Stimulated activated memory B cell treated with anti-CD40 and anti-IgM and Interleukin-4, amounts not matched to agents 10 μg/mL and 1 μg/mL and 100 μg/mL, for 72 hours (primary cell): ENCODE data around the gene TSPAN33.
A peak's percentile ranks its signal among the peaks of the same experiment; 100 is the strongest.

Experiments used
- ATAC-seq: fragments of 150-1000 bp; cut with Tn5 transposase; 2 replicates; pipeline ENCODE4 v1.10.0; 2021
- H3K27ac Mint-ChIP-seq: one replicate; pipeline ENCODE4 v1.8.0; 2022; ENCODE audit warnings: mild to moderate bottlenecking, mixed read lengths
- H3K27me3 Mint-ChIP-seq: one replicate; pipeline ENCODE4 v1.8.0; 2022; ENCODE audit warnings: mixed read lengths
- H3K36me3 Mint-ChIP-seq: one replicate; pipeline ENCODE4 v1.8.0; 2022; ENCODE audit warnings: mixed read lengths
- H3K4me1 Mint-ChIP-seq: one replicate; pipeline ENCODE4 v1.8.0; 2022; ENCODE audit warnings: mixed read lengths
- H3K4me3 Mint-ChIP-seq: one replicate; pipeline ENCODE4 v1.8.0; 2022; ENCODE audit warnings: mild to moderate bottlenecking, moderate library complexity, mixed read lengths
- H3K9me3 Mint-ChIP-seq: one replicate; pipeline ENCODE4 v1.8.0; 2022; ENCODE audit warnings: mixed read lengths

TSPAN33 gene

GRCh38 chr7:129184981-129185670 is 40.6 kb downstream of the TSPAN33 start:
- H3K27ac Mint-ChIP-seq, result no peak overlapping the region
- no peak for ATAC-seq
- H3K9me3 Mint-ChIP-seq, result no peaks in the 10 kb centered on the region
- peaks cover 34% of the 10 kb centered on the region for H3K4me1 Mint-ChIP-seq
- H3K27me3 Mint-ChIP-seq, result peaks cover 22% of the 10 kb centered on the region
- H3K36me3 Mint-ChIP-seq, result peaks cover 9% of the 10 kb centered on the region
- no peak overlapping the region for H3K4me3 Mint-ChIP-seq

- Mint-ChIP-seq H3K4me3 (no peak overlapping the region), H3K27ac (no peak overlapping the region), H3K36me3 (no peaks in the 10 kb centered on the region), H3K9me3 (no peaks in the 10 kb centered on the region), H3K27me3 (peaks cover 32% of the 10 kb centered on the region), H3K4me1 (peaks cover 34% of the 10 kb centered on the region)
- ATAC-seq, result no peak
Measured at GRCh38 chr7:129186749-129187260, 42.3 kb downstream of the TSPAN33 start.

- Mint-ChIP-seq H3K27ac (peak overlapping the region; percentile 84), H3K36me3 (no peaks in the 10 kb centered on the region)
Measured at GRCh38 chr7:129187681-129188371, 43.3 kb downstream of the TSPAN33 start.

DNA sequence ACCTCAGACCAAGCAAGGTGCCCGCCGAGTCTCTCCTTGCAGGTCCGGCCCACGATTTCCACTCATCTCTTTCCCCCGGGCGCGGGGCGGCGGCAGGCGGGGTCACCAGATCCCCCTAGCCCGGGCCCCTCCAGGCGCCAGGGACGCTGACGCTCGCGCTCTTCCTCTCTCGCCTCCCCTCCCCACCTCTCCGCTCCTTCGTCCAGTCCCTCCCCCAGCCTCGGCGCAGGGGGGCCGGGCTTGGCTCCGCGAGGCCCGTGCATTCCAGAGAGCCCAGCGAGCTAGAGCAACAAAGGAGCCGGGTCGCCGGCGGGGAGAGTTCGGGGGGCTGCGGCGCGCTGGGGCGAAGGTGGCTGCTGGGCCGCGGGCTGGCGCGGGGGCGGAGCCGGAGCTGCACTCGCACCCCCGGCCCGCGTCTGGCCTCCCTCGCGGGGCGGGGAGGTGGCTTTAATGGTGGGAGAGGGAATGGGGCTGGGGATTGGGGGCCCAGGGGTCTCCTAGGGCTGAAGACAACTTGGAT is 43.9 kb downstream of the TSPAN33 start, which contains the start of gene SMO:
SMO (plus strand) TSS at position 262 of the 520 bp plus-strand sequence. CDS start 519 bp downstream, outside the sequence.
- peak; percentile 66 for ATAC-seq
- Mint-ChIP-seq H3K27me3 (peaks cover 48% of the 10 kb centered on the region), H3K36me3 (no peaks in the 10 kb centered on the region), H3K9me3 (no peaks in the 10 kb centered on the region), H3K4me1 (peaks cover 34% of the 10 kb centered on the region), H3K27ac (peak within 1 kb of the TSS; percentile 84), H3K4me3 (peak within 1 kb of the TSS; percentile 92)

More at GRCh38 chr7:129187681-129188371, 43.3 kb downstream of the TSPAN33 start:
- no peak for ATAC-seq
- Mint-ChIP-seq H3K4me1 (peaks cover 34% of the 10 kb centered on the region), H3K9me3 (no peaks in the 10 kb centered on the region), H3K27me3 (peaks cover 42% of the 10 kb centered on the region), H3K4me3 (peak overlapping the region; percentile 92)

DNA sequence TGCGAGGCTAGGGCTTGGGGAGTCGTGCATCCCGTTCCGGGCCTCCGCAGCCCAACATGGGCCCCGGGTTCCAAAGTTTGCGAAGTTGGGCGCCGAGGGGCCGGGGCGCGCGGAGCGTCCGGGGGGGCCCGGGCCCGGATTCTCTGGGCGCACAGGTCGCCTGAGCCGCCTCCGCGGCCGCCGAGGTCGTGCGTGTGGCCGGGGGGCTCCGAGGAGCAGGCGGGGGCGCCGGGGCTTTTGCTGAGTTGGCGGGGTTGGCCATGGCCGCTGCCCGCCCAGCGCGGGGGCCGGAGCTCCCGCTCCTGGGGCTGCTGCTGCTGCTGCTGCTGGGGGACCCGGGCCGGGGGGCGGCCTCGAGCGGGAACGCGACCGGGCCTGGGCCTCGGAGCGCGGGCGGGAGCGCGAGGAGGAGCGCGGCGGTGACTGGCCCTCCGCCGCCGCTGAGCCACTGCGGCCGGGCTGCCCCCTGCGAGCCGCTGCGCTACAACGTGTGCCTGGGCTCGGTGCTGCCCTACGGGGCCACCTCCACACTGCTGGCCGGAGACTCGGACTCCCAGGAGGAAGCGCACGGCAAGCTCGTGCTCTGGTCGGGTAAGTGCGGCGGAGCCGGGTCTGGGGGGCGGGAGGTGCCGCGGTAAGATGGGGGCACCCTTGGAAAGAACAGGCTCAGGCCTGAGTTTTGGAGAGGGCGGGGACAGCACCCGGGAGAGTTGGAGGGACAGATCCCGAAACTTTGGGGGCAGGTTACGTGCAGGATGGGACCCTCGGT is 44.6 kb downstream of the TSPAN33 start:
- H3K27me3 Mint-ChIP-seq, result peaks cover 48% of the 10 kb centered on the region
- H3K4me1 Mint-ChIP-seq, result peaks cover 34% of the 10 kb centered on the region
- peak; percentile 48 for ATAC-seq
- H3K9me3 Mint-ChIP-seq, result no peaks in the 10 kb centered on the region
- peak overlapping the region; percentile 92 for H3K4me3 Mint-ChIP-seq
- H3K36me3 Mint-ChIP-seq, result no peaks in the 10 kb centered on the region
- H3K27ac Mint-ChIP-seq, result peak overlapping the region; percentile 84

DNA sequence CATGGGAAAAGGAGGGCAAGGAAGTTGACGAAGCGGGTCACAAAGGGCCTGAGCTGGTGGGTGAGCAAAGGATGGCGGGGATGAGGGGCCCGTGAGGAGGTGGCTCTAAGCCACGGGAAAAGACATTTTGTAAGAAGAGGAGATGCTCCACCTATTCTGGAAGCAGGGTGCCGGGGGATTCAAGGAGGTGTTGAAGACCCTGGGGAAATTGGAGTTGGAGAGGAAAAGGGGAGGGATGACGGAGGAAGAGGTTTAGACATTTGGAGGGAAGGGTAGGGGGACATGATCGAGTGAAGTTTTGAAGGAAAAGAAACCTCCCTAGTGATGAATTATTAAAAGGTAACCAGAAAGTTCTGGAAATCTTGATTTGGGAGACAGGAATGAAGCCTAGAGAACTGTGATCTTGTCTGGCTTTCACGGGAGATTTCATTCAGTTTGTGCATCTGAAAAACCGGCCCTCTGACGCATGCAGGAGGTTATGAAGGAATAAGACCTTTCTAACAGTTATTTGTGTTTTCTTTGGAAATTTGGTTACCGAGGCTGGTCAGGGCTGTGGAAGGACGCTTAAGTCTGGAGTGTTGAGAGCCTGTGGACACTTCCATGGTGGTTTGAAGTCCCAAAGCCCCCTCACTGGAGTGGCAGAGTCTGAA is 45.3 kb downstream of the TSPAN33 start:
- Mint-ChIP-seq H3K9me3 (no peaks in the 10 kb centered on the region), H3K4me1 (peaks cover 34% of the 10 kb centered on the region), H3K36me3 (no peaks in the 10 kb centered on the region), H3K27me3 (peaks cover 48% of the 10 kb centered on the region), H3K27ac (no peak overlapping the region), H3K4me3 (peak overlapping the region; percentile 77)
- no peak for ATAC-seq

DNA sequence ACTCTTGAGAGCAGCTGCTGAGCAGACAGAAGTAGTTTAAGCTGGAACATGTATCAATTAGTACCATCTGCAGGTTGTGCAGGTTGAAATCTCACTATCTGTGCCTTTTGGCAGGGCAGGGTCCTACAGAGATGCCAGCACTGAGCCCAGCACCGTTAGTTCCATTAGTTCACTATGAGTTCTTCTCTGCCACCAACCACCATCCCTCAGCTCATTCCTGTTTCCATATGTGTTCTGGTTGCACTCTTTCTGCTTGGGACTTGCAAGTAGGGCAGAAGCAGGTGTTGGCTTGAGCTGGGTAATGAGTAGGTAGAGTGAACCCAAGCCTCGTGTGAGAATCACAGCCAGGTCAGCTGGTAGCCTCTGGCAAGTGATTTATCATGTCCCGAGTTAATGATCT is 46.8 kb downstream of the TSPAN33 start:
- Mint-ChIP-seq H3K9me3 (no peaks in the 10 kb centered on the region), H3K27me3 (peaks cover 48% of the 10 kb centered on the region), H3K4me3 (no peak overlapping the region), H3K27ac (no peak overlapping the region), H3K4me1 (peaks cover 33% of the 10 kb centered on the region), H3K36me3 (no peaks in the 10 kb centered on the region)
- no peak for ATAC-seq

DNA sequence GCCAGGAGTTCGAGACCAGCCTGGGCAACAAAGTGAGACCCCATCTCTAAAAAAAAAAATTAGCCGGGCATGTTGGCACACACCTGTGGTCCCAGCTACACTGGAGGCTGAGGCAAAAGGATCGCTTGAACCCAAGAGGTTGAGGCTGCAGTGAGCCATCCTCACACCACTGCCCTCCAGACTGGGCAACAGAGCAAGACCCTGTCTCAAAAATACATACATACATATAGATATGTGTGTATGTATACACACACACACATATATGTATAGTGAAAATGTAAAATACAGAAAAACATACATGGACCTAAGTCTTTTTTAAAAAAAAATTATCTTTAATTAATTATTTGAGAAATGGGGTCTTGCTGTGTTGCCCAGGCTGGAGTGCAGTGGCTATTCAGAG is 49.4 kb downstream of the TSPAN33 start:
- peaks cover 38% of the 10 kb centered on the region for H3K27me3 Mint-ChIP-seq
- H3K4me1 Mint-ChIP-seq, result peaks cover 16% of the 10 kb centered on the region
- H3K4me3 Mint-ChIP-seq, result no peak overlapping the region
- no peak overlapping the region for H3K27ac Mint-ChIP-seq
- no peak for ATAC-seq
- H3K9me3 Mint-ChIP-seq, result no peaks in the 10 kb centered on the region
- H3K36me3 Mint-ChIP-seq, result no peaks in the 10 kb centered on the region

GRCh38 chr7:129197771-129198170 is 53.3 kb downstream of the TSPAN33 start:
- H3K4me3 Mint-ChIP-seq, result no peak overlapping the region
- no peaks in the 10 kb centered on the region for H3K9me3 Mint-ChIP-seq
- no peak for ATAC-seq
- peaks cover 7% of the 10 kb centered on the region for H3K4me1 Mint-ChIP-seq
- no peak overlapping the region for H3K27ac Mint-ChIP-seq
- H3K27me3 Mint-ChIP-seq, result peaks cover 7% of the 10 kb centered on the region
- no peaks in the 10 kb centered on the region for H3K36me3 Mint-ChIP-seq

DNA sequence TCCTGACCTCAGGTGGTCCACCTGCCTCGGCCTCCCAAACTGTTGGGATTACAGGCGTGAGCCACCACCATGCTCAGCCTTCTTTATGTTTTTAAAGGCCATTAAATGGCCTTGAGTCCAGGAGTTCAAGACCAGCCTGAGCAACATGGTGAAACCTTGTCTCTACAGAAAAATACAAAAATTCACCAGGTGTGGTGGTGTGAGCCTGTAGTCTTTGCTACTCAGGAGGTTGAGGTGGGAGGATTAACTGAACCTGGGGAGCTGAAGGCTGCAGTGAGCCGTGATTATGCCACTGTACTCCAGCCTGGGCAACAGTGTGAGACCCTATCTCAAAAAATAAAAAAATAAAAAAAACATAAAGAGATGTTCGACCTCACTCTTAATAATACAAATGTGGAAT is 54.9 kb downstream of the TSPAN33 start:
- H3K9me3 Mint-ChIP-seq, result no peaks in the 10 kb centered on the region
- no peaks in the 10 kb centered on the region for H3K27me3 Mint-ChIP-seq
- H3K36me3 Mint-ChIP-seq, result no peaks in the 10 kb centered on the region
- peaks cover 7% of the 10 kb centered on the region for H3K4me1 Mint-ChIP-seq
- H3K27ac Mint-ChIP-seq, result no peak overlapping the region
- H3K4me3 Mint-ChIP-seq, result no peak overlapping the region
- ATAC-seq, result no peak

DNA sequence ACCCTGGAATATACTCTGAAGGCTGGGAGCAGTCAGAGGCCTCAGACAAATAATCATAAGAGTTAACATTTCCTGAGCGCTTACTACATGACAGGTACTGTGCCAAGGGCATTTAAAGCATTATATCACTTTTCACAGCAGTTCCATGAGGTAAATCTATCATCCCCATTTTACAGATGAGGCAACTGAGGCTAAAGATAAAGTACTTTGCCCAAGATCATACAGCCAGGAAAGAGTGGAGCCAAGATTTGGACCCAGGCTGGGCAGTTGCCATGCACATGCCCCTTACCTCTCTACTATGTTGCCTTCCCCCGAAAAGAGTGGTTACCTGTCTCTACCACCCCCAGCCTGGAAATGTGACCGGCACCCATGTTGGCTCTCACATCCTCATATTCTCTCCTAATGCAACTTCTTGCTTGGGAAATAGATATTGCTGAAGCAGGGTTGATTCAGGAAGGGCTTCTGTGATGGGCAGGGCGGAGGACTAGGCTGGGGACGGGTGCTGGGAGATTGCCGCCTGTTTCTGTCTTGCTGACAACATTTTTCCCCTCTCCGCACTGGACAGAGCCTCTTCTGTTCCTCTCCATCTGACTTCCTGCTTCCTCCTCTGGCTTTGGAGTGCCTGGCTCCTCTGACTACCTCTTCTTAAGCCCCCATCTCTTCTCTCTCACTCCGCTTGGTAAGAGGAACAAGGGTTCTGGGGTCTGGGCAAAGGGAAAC is 57.7 kb downstream of the TSPAN33 start:
- no peaks in the 10 kb centered on the region for H3K36me3 Mint-ChIP-seq
- no peak for ATAC-seq
- no peaks in the 10 kb centered on the region for H3K9me3 Mint-ChIP-seq
- H3K27ac Mint-ChIP-seq, result no peak overlapping the region
- no peak overlapping the region for H3K4me3 Mint-ChIP-seq
- no peaks in the 10 kb centered on the region for H3K27me3 Mint-ChIP-seq
- H3K4me1 Mint-ChIP-seq, result peaks cover 20% of the 10 kb centered on the region

- no peaks in the 10 kb centered on the region for H3K27me3 Mint-ChIP-seq
- H3K4me3 Mint-ChIP-seq, result no peak overlapping the region
- H3K36me3 Mint-ChIP-seq, result no peaks in the 10 kb centered on the region
- H3K9me3 Mint-ChIP-seq, result no peaks in the 10 kb centered on the region
- no peak overlapping the region for H3K27ac Mint-ChIP-seq
- H3K4me1 Mint-ChIP-seq, result peaks cover 13% of the 10 kb centered on the region
- no peak for ATAC-seq
Measured at GRCh38 chr7:129203050-129203741, 58.7 kb downstream of the TSPAN33 start.

DNA sequence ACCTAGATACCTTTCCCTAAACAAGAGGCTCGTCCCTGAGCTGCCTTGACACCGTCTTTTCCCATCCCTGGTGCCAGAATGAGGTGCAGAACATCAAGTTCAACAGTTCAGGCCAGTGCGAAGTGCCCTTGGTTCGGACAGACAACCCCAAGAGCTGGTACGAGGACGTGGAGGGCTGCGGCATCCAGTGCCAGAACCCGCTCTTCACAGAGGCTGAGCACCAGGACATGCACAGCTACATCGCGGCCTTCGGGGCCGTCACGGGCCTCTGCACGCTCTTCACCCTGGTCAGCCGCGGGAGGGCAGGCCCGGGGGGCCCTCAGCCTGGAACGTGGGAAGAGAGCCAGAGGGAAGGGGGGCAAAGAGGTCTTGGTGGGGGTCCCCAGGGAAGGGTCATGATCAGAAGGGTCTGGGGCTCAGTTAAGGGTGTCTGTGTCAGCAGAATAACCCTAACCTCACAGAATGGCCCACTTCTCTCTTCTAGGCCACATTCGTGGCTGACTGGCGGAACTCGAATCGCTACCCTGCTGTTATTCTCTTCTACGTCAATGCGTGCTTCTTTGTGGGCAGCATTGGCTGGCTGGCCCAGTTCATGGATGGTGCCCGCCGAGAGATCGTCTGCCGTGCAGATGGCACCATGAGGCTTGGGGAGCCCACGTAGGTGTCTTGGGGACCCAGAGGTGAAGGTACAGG is 60.8 kb downstream of the TSPAN33 start:
- H3K9me3 Mint-ChIP-seq, result no peaks in the 10 kb centered on the region
- H3K36me3 Mint-ChIP-seq, result no peaks in the 10 kb centered on the region
- peak overlapping the region; percentile 83 for H3K27ac Mint-ChIP-seq
- peaks cover 15% of the 10 kb centered on the region for H3K4me1 Mint-ChIP-seq
- peak overlapping the region; percentile 73 for H3K4me3 Mint-ChIP-seq
- H3K27me3 Mint-ChIP-seq, result no peaks in the 10 kb centered on the region
- ATAC-seq, result peak; percentile 85
